Ishikawa (cell line): ENCODE data around the gene TMEM86A.

ENCODE experiments used
- CEBPB ChIP-seq: IDR thresholded peaks from 2 replicates; pipeline ENCODE4 v1.6.1; 2012
- CREB1 ChIP-seq: IDR thresholded peaks from 2 replicates; pipeline ENCODE4 v1.6.1; 2012; ENCODE audit warnings: low read depth
- EGR1 ChIP-seq: IDR thresholded peaks from 2 replicates; pipeline ENCODE4 v1.6.1; 2012
- EP300 ChIP-seq: IDR thresholded peaks from 2 replicates; pipeline ENCODE4 v1.6.1; 2012; ENCODE audit warnings: borderline replicate concordance
- FOXM1 ChIP-seq: IDR thresholded peaks from 2 replicates; pipeline ENCODE4 v1.6.1; 2012; ENCODE audit warnings: low read depth, borderline replicate concordance
- NFIC ChIP-seq: IDR thresholded peaks from 2 replicates; pipeline ENCODE4 v1.6.1; 2012
- RAD21 ChIP-seq: IDR thresholded peaks from 2 replicates; pipeline ENCODE4 v1.6.1; 2012; ENCODE audit warnings: low read depth
- TAF1 ChIP-seq: IDR thresholded peaks from 2 replicates; pipeline ENCODE4 v1.6.1; 2012; ENCODE audit warnings: low read depth, mild to moderate bottlenecking
- TCF12 ChIP-seq: IDR thresholded peaks from 2 replicates; pipeline ENCODE4 v1.6.1; 2012; ENCODE audit warnings: low read depth
- TEAD4 ChIP-seq: IDR thresholded peaks from 2 replicates; pipeline ENCODE4 v1.6.1; 2012
- YY1 ChIP-seq: IDR thresholded peaks from 2 replicates; pipeline ENCODE4 v1.6.1; 2012; ENCODE audit warnings: low read depth
- ZBTB7A ChIP-seq: IDR thresholded peaks from 2 replicates; pipeline ENCODE4 v1.6.1; 2012; ENCODE audit warnings: low read depth
- TF ChIP-seq, protein P1 (sequence below): IDR thresholded peaks from 2 replicates; pipeline ENCODE4 v1.6.1; 2012
- TF ChIP-seq, protein P2 (sequence below): IDR thresholded peaks from 2 replicates; pipeline ENCODE4 v1.6.1; 2012
- TF ChIP-seq, protein P3 (sequence below): IDR thresholded peaks from 2 replicates; pipeline ENCODE4 v1.6.1; 2012; ENCODE audit warnings: low read depth, mild to moderate bottlenecking

Gene TMEM86A

DNA sequence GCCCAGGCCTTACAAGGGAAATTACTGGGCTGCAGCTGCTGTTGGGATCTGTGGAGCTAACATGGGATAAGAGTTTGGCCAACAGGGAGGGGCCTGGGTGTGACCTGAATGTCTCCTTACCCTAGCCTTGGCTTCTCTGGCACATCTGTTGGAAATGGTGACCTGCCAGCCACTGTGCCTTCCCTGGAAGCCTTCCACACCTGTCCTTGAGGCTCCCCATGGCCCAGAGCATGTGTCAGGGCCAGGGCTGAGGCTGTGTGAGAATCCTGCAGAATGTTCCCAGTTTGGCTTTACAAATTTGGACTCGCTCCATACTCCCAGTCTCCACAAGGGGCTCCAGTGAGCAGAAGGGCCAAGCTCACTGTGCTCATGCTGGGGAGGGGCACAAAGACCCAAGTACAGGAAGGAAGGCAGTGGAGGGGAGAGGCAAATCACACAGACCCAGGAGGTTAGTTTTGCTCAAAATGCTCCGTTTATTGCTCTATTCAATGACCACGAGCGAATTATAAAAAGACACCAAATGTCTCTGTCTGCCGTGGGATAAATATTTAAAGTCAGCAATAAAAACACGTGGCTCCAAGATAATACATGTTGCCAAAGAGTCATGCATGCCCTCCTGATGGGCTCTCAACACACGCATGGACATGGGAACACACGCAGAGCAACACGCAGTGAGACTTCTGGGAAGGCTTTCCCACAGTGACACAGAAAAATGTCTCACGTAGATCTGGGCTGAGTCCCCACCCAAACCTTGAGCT, 29.1 kb downstream of the TMEM86A start:
- TF ChIP-seq EP300 (no peak), YY1 (no peak), RAD21 (peak; percentile 6; the same call in 1 of the 2 replicates), TAF1 (no peak), TCF12 (no peak), EGR1 (no peak)

DNA sequence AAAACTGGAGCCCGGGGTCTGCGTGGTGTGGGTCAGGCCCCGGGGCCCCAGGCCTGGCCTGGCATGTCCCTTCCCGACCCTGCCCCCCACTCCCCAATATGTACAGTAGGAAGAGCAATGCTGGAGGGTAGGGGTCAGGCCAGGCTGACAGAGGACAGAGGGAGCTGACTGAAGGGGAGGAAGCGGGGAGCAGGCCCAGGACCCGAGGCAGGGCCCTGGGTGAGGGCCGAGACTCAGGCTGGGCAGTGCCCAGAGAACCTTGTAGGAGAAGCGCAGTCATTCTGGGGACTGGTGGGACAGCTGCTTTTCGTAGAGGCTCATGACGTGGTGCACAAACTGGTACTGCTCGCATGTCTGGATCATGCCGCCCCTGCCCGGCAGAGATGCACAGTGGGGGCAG, 30.1 kb downstream of the TMEM86A start:
- TF ChIP-seq EGR1 (no peak), ZBTB7A (no peak), CEBPB (no peak), YY1 (no peak), TCF12 (no peak), RAD21 (no peak), EP300 (no peak), TEAD4 (no peak), TAF1 (no peak), FOXM1 (no peak), CREB1 (no peak), NFIC (no peak)
- TF ChIP-seq, protein P1, sequence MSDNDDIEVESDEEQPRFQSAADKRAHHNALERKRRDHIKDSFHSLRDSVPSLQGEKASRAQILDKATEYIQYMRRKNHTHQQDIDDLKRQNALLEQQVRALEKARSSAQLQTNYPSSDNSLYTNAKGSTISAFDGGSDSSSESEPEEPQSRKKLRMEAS = no peak
- TF ChIP-seq, protein P2, sequence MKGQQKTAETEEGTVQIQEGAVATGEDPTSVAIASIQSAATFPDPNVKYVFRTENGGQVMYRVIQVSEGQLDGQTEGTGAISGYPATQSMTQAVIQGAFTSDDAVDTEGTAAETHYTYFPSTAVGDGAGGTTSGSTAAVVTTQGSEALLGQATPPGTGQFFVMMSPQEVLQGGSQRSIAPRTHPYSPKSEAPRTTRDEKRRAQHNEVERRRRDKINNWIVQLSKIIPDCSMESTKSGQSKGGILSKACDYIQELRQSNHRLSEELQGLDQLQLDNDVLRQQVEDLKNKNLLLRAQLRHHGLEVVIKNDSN = no peak
- TF ChIP-seq, protein P3, sequence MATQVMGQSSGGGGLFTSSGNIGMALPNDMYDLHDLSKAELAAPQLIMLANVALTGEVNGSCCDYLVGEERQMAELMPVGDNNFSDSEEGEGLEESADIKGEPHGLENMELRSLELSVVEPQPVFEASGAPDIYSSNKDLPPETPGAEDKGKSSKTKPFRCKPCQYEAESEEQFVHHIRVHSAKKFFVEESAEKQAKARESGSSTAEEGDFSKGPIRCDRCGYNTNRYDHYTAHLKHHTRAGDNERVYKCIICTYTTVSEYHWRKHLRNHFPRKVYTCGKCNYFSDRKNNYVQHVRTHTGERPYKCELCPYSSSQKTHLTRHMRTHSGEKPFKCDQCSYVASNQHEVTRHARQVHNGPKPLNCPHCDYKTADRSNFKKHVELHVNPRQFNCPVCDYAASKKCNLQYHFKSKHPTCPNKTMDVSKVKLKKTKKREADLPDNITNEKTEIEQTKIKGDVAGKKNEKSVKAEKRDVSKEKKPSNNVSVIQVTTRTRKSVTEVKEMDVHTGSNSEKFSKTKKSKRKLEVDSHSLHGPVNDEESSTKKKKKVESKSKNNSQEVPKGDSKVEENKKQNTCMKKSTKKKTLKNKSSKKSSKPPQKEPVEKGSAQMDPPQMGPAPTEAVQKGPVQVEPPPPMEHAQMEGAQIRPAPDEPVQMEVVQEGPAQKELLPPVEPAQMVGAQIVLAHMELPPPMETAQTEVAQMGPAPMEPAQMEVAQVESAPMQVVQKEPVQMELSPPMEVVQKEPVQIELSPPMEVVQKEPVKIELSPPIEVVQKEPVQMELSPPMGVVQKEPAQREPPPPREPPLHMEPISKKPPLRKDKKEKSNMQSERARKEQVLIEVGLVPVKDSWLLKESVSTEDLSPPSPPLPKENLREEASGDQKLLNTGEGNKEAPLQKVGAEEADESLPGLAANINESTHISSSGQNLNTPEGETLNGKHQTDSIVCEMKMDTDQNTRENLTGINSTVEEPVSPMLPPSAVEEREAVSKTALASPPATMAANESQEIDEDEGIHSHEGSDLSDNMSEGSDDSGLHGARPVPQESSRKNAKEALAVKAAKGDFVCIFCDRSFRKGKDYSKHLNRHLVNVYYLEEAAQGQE = no peak

DNA sequence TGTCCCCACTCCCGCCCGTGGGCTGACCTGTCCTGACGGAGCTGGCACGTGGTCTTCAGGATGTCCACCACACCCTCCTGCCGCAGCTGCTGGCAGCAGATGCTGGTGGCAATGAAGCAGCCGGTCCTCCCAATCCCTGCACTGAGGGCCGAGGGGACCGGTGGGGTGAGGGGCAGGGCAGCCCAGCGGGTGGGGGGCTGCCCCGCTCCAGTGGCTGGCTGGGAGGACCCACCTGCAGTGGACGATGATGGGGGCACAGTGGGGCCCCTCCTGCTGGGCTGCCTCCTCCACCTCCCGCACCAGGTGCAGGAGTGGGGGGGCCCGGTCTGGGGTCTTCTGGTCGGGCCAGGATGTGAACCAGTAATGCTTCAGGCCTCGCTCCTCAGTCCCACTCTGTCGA, 30.8 kb downstream of the TMEM86A start:
- TF ChIP-seq, protein P1 = no peak
- no peak for TF ChIP-seq CREB1

DNA sequence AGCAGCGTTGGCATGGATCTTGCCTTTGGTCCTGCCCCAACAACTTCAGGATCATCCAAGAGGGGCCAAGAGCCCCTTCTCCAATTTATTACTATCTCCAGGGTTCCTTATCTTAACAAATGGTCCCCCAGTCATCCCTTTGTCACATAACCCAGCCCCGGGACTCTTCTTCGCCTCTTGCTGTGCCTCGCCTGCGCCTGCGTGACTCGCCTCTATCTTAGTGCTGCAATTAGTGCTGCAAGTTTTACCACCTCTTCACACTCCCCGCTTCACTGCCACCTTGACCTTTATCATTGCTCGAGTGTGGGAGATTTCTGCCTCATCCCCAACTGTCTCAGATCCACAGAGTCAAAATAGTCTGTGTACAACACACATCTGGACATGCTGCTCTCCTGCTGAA, 31.4 kb downstream of the TMEM86A start:
- TF ChIP-seq FOXM1 = no peak
- no peak for TF ChIP-seq YY1
- no peak for TF ChIP-seq TAF1
- TF ChIP-seq EGR1 = no peak
- TF ChIP-seq, protein P2 = no peak
- no peak for TF ChIP-seq TCF12

DNA sequence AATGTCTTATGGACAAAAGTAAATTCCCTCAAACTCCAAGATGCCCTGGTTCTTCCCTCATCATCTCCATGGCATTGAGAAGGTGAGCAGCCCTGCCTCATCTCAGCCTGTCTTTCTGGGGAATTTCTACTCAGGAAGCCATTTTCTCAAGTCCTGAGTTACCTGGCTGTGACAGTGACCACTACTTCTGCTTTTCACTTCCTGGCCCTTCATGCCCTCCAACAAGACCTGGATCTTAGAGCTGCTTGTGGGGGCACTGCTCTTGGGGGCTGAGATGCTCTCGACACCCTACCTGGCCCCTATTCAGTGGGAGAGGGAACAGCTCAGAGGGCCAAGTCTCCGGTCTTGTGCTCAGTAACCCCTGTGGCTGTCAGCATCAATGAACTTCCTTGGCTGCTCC, 32.9 kb downstream of the TMEM86A start:
- no peak for TF ChIP-seq YY1
- TF ChIP-seq EGR1 = no peak
- TF ChIP-seq, protein P3 = no peak
- no peak for TF ChIP-seq NFIC
- TF ChIP-seq CREB1 = no peak

DNA sequence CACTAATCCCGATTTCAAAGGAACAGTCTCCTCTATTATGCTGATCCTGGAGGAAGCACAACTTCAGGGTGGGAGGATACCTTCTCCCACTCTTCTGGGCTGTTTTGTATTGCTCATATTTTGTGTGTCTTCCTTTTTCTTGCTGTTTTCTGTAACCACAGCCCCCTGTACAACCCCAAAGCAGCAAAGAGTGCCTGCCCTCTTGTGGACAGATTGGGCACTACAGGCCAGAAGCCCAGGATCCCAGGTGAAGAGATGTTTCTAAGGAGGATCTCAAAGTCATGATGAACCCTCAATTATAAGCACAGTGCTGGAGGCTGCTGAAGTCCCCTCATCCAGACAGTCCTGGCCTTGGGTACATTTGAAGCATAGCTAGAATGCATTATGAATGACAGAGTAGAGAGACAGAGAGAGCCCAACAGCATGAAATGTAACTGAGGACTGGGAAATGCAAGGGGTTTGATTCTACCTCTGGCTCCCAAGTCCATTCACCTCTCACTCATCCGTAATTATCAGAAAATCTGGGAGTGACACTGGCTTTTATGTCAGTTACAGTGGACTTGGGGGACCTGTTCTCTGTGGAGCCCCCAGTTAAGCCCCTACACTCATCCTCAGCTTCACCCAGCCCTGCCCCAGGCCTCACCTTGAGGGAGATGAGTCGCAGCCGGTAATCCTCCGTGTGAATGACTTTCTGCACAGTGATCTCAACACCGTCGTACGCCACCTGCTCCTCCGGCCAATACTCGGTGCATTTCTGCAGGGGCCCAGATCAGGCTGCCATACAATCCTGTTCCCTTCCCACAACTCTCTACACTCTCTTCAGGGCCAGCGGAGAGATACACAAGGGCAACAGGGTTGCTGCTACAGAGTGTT, 33.6 kb downstream of the TMEM86A start:
- no peak for TF ChIP-seq TAF1
- peak; percentile 66 for TF ChIP-seq RAD21
